PC-3 (cell line): ENCODE results near the gene ORAI2. TPM values are rescaled to one million over a fixed set of nuclear protein-coding genes. Genes with fewer than 3 reads are reported as not detected.

Source experiments
- ATAC-seq: fragments of 200-7000 bp; cut with Tn5 transposase; 2 replicates; pipeline ENCODE4 v1.9.1; 2020; ENCODE audit warnings: mild to moderate bottlenecking, moderate library complexity
- BruUV-seq: library from RNA; stranded (reverse); fragments of 400-500 nt; replicated peaks from 2 replicates; lab custom pipeline; 2021; lab: Mats Ljungman, UMichigan
- CTCF ChIA-PET: fragments of 300-600 bp; sonication (Branson Sonifier 250); formaldehyde crosslinking; loops from one replicate; lab custom pipeline; 2022; ENCODE audit warnings: antibody characterized with exemption; lab: Charles Lee
- POLR2A ChIA-PET: fragments of 300-600 bp; sonication (Branson Sonifier 250); formaldehyde crosslinking; loops from one replicate; lab custom pipeline; 2022; ENCODE audit warnings: antibody characterized with exemption; ENCODE audit not compliant: unreplicated experiment; lab: Charles Lee
- DNase-seq: peaks from one replicate; pipeline ENCODE4 v3.0.0-alpha.2; 2015
- H2AFZ ChIP-seq: fragments of 300-600 bp; sonication (generic); 2 replicates; pipeline ENCODE4 v1.6.0; 2016; ENCODE audit warnings: antibody characterized with exemption, low read length
- H3F3A ChIP-seq: fragments of 300-600 bp; sonication (generic); one replicate; pipeline ENCODE4 v1.6.0; 2017; ENCODE audit warnings: antibody characterized with exemption, low read length, control low read depth, mild to moderate bottlenecking; ENCODE audit not compliant: unreplicated experiment
- H3K27ac ChIP-seq: fragments of 300-600 bp; sonication (generic); 2 replicates; pipeline ENCODE4 v1.5.1; 2016; ENCODE audit warnings: mild to moderate bottlenecking, low read length
- H3K27me3 ChIP-seq: fragments of 300-600 bp; sonication (generic); 2 replicates; pipeline ENCODE4 v1.6.1; 2016; ENCODE audit warnings: low read length, mixed read lengths
- H3K36me3 ChIP-seq: fragments of 300-600 bp; sonication (generic); 2 replicates; pipeline ENCODE4 v1.6.1; 2016; ENCODE audit warnings: low read depth, mixed run types, low read length, mixed read lengths
- H3K4me1 ChIP-seq: fragments of 300-600 bp; sonication (generic); 2 replicates; pipeline ENCODE4 v1.5.1; 2016; ENCODE audit warnings: low read length; ENCODE audit not compliant: insufficient read depth
- H3K4me2 ChIP-seq: fragments of 300-600 bp; sonication (generic); 2 replicates; pipeline ENCODE4 v1.6.0; 2016; ENCODE audit warnings: low read length
- H3K4me3 ChIP-seq: fragments of 300-600 bp; sonication (generic); 2 replicates; pipeline ENCODE4 v1.5.1; 2016; ENCODE audit warnings: mild to moderate bottlenecking, low read length, mixed read lengths
- H3K79me2 ChIP-seq: fragments of 300-600 bp; sonication (generic); 2 replicates; pipeline ENCODE4 v1.6.1; 2017; ENCODE audit warnings: low read length, mixed read lengths
- H3K9ac ChIP-seq: fragments of 300-600 bp; sonication (generic); 2 replicates; pipeline ENCODE4 v1.6.0; 2016; ENCODE audit warnings: mild to moderate bottlenecking, low read length
- H3K9me2 ChIP-seq: fragments of 300-600 bp; sonication (generic); replicated peaks from 2 replicates; pipeline ENCODE4 v1.6.1; 2016; ENCODE audit warnings: mixed run types, low read length, mixed read lengths
- H3K9me3 ChIP-seq: fragments of 300-600 bp; sonication (generic); 2 replicates; pipeline ENCODE4 v1.6.1; 2016; ENCODE audit warnings: low read length, mixed read lengths
- H4K20me1 ChIP-seq: fragments of 300-600 bp; sonication (generic); 2 replicates; pipeline ENCODE4 v1.6.1; 2016; ENCODE audit warnings: low read length, mixed read lengths
- EZH2 ChIP-seq: fragments of 300-600 bp; sonication (generic); IDR thresholded peaks from one replicate; pipeline ENCODE4 v1.6.1; 2017; ENCODE audit warnings: antibody characterized with exemption, mild to moderate bottlenecking, low read length; ENCODE audit not compliant: unreplicated experiment
- EZH2phosphoT487 ChIP-seq: fragments of 300-600 bp; sonication (generic); IDR thresholded peaks from 2 replicates; pipeline ENCODE4 v1.6.1; 2018; ENCODE audit warnings: mild to moderate bottlenecking, antibody characterized with exemption, low read length, borderline replicate concordance
- intact Hi-C: fragments of 100-400 bp; cut with micrococcal nuclease; formaldehyde crosslinking; loops from 2 replicates; pipeline ENCODE4 v1.9.0; 2023
- total RNA-seq: library from RNA; depleted of rRNA; stranded (reverse); fragments of >200 nt; gene quantifications from 2 replicates; pipeline ENCODE4 v1.2.3, GENCODE V29; 2014
- TF ChIP-seq, protein P1 (sequence below): fragments of 300-600 bp; sonication (generic); conservative IDR thresholded peaks from 2 replicates; pipeline ENCODE4 v1.5.1; 2017; ENCODE audit warnings: antibody characterized with exemption, low read depth, mild to moderate bottlenecking, low read length

The ORAI2 gene
- total RNA-seq, 1 experiment from 2014 or later = 20.8 TPM

DNA sequence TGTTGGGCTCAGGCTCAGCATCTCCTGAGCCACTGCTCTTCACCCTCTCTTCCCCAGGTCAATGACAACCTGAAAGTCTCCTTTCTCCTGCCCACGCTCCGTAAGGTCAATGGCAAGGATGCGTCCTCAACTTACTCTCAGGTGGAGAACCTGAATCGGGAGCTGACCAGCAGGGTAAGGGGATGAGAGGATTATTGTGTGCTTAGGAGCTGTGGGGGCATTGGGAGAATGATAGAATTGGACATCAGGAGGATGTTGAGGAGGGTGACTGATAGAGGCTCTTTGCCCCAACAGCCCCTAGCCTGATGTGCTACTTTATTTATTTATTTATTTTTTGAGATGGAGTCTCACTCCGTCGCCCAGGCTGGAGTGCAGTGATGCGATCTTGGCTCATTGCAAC lies 32.7 kb downstream of the ORAI2 start:
- Histone ChIP-seq H3K4me1 (peaks cover 10% of the 10 kb centered on the region; the same call in 1 of the 2 replicates), H3F3A (no peaks in the 10 kb centered on the region), H3K79me2 (peaks cover 24% of the 10 kb centered on the region), H3K27ac (no peak overlapping the region), H3K9ac (no peak overlapping the region; the same call in 1 of the 2 replicates), H3K9me2 (no peaks in the 10 kb centered on the region), H3K36me3 (no peaks in the 10 kb centered on the region; the same call in 1 of the 2 replicates), H4K20me1 (no peaks in the 10 kb centered on the region), H2AFZ (no peak overlapping the region), H3K9me3 (no peaks in the 10 kb centered on the region), H3K4me2 (peak overlapping the region; percentile 91), H3K4me3 (peak overlapping the region; percentile 90), H3K27me3 (no peaks in the 10 kb centered on the region)
- BruUV-seq = no TSS peak
- POLR2A ChIA-PET = no interaction called here
- TF ChIP-seq, protein P1, sequence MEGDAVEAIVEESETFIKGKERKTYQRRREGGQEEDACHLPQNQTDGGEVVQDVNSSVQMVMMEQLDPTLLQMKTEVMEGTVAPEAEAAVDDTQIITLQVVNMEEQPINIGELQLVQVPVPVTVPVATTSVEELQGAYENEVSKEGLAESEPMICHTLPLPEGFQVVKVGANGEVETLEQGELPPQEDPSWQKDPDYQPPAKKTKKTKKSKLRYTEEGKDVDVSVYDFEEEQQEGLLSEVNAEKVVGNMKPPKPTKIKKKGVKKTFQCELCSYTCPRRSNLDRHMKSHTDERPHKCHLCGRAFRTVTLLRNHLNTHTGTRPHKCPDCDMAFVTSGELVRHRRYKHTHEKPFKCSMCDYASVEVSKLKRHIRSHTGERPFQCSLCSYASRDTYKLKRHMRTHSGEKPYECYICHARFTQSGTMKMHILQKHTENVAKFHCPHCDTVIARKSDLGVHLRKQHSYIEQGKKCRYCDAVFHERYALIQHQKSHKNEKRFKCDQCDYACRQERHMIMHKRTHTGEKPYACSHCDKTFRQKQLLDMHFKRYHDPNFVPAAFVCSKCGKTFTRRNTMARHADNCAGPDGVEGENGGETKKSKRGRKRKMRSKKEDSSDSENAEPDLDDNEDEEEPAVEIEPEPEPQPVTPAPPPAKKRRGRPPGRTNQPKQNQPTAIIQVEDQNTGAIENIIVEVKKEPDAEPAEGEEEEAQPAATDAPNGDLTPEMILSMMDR = no peak
- TF ChIP-seq EZH2 (no peak), EZH2phosphoT487 (no peak)
- CTCF ChIA-PET = no interaction called here
- no peak for ATAC-seq
- intact Hi-C loops = no loop called here
- no peak for DNase-seq

DNA sequence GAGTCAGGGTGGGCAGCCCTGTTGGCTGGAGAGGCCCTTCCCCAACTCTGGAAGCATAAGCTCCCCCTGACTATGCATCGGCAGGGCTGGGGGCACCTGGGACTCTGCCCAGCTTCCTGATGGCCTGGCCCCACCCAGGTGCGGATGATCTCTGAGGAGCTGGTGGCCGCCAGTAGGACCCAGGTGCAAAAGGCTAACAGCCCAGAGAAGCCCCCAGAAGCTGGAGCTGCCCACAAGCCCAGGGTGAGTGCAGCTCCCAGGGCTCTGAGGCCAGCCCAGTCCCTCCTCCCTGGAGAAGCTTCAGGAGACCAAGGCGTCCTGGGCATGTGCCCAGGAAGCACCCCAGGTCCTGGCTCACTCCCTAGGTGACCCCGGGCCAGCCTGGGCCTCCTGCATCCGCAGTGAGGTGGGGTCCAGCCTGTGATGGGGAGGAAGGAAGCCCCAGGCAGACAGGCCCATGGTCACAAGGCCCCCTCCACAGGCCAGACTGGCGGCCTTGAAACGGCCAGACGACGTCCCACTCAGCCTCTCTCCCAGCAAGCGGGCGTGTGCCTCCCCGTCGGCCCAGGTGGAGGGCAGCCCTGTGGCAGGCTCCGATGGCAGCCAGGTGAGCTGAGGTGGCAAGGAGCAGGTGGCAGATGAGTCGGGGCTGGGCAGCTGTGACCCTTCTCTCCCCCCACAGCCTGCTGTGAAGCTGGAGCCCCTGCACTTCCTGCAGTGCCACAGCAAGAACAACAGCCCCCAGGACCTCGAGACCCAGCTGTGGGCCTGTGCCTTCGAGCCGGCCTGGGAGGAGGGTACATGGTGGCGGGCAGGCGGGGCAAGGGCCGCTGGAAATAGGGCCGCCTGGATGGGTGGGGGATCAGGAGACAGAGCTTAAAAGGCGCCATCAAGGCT lies 34.5 kb downstream of the ORAI2 start:
- ATAC-seq = no peak
- no peak for DNase-seq
- no peak overlapping the region for H3K9ac ChIP-seq
- ChIA-PET POLR2A (no interaction called here), CTCF (interaction anchor here (0.6 kb wide), 1 partner anchor 198 kb away, joined by 5 read pairs; no protein-coding TSS in a partner anchor)
- no peak overlapping the region for H2AFZ ChIP-seq
- no peaks in the 10 kb centered on the region for H4K20me1 ChIP-seq
- intact Hi-C loops = no loop called here
- peaks cover 10% of the 10 kb centered on the region; the same call in 1 of the 2 replicates for H3K4me1 ChIP-seq
- H3K36me3 ChIP-seq = no peaks in the 10 kb centered on the region; the same call in 1 of the 2 replicates
- H3K4me2 ChIP-seq = no peak overlapping the region
- H3K9me2 ChIP-seq = no peaks in the 10 kb centered on the region
- H3F3A ChIP-seq = no peaks in the 10 kb centered on the region
- H3K9me3 ChIP-seq = no peaks in the 10 kb centered on the region
- peaks cover 24% of the 10 kb centered on the region for H3K79me2 ChIP-seq
- no peak overlapping the region for H3K4me3 ChIP-seq
- H3K27ac ChIP-seq = no peak overlapping the region
- TF ChIP-seq, protein P1 = no peak
- TF ChIP-seq EZH2 = no peak
- no peaks in the 10 kb centered on the region for H3K27me3 ChIP-seq
- BruUV-seq = no TSS peak
